Activated B cell treated with CpG ODN at 0.5 μM for 24 hours (primary cell): ENCODE measurements around the gene SEMA5B. TPM values are rescaled to one million over a fixed set of nuclear protein-coding genes. Genes with fewer than 3 reads are reported as not detected.

Experiments
- ATAC-seq: fragments of 200-7000 bp; cut with Tn5 transposase; one replicate; pipeline ENCODE4 v1.10.0; 2021; ENCODE audit warnings: low read depth, mild to moderate bottlenecking, moderate library complexity
- CTCF ChIA-PET: fragments of 350-600 bp; sonication (Branson Sonifier 250); formaldehyde crosslinking; loops from one replicate; lab custom pipeline; 2021; ENCODE audit warnings: antibody characterized with exemption; lab: Charles Lee
- POLR2A ChIA-PET: fragments of 350-600 bp; sonication (Branson Sonifier 250); formaldehyde crosslinking; loops from one replicate; lab custom pipeline; 2021; ENCODE audit warnings: antibody characterized with exemption; lab: Charles Lee
- DNase-seq: peaks from one replicate; pipeline ENCODE4 v3.0.0; 2022
- H3K27ac Mint-ChIP-seq: one replicate; pipeline ENCODE4 v1.8.0; 2020; ENCODE audit warnings: mixed read lengths
- H3K27me3 Mint-ChIP-seq: one replicate; pipeline ENCODE4 v1.8.0; 2021; ENCODE audit warnings: mixed read lengths
- H3K36me3 Mint-ChIP-seq: one replicate; pipeline ENCODE4 v1.8.0; 2021; ENCODE audit warnings: low read depth, mixed read lengths
- H3K4me1 Mint-ChIP-seq: one replicate; pipeline ENCODE4 v1.8.0; 2021; ENCODE audit warnings: mixed read lengths
- H3K4me3 Mint-ChIP-seq: one replicate; pipeline ENCODE4 v1.8.0; 2020; ENCODE audit warnings: mild to moderate bottlenecking, mixed read lengths
- H3K9me3 Mint-ChIP-seq: one replicate; pipeline ENCODE4 v1.8.0; 2020; ENCODE audit warnings: mixed read lengths
- CTCF ChIP-seq: fragments of 200-600 bp; IDR thresholded peaks from one replicate; pipeline ENCODE4 v1.8.0; 2022; ENCODE audit warnings: antibody characterized with exemption, mild to moderate bottlenecking
- intact Hi-C: fragments of 100-400 bp; cut with micrococcal nuclease; formaldehyde crosslinking; loops from one replicate; pipeline ENCODE4 v1.15.1; 2024
- total RNA-seq: library from RNA; stranded (reverse); gene quantifications from 2 replicates; pipeline ENCODE4 v1.2.3, GENCODE V29; 2022

SEMA5B gene
- total RNA-seq, 1 donor from 2014 or later, result 1.6 TPM

- no peak overlapping the region for H3K27ac Mint-ChIP-seq
- POLR2A ChIA-PET, result interaction anchor here (0.9 kb wide), 1 partner anchor 10 kb away, joined by 6 read pairs; no protein-coding TSS in a partner anchor
- TF ChIP-seq CTCF, result no peak
- no peaks in the 10 kb centered on the region for H3K9me3 Mint-ChIP-seq
- no peaks in the 10 kb centered on the region for H3K4me1 Mint-ChIP-seq
- intact Hi-C loops, result no loop called here
- ATAC-seq, result no peak
- H3K36me3 Mint-ChIP-seq, result no peaks in the 10 kb centered on the region
- H3K4me3 Mint-ChIP-seq, result no peak overlapping the region
- H3K27me3 Mint-ChIP-seq, result peaks cover 50% of the 10 kb centered on the region
- CTCF ChIA-PET, result no interaction called here
- DNase-seq, result no peak
Observed at GRCh38 chr3:123006609-123007008, 21.0 kb downstream of the SEMA5B start.

GRCh38 chr3:123005291-123005690, 22.3 kb downstream of the SEMA5B start:
- CTCF ChIA-PET, result no interaction called here
- DNase-seq, result no peak
- Mint-ChIP-seq H3K27me3 (peaks cover 53% of the 10 kb centered on the region), H3K4me3 (no peak overlapping the region), H3K4me1 (no peaks in the 10 kb centered on the region), H3K36me3 (no peaks in the 10 kb centered on the region), H3K27ac (no peak overlapping the region), H3K9me3 (no peaks in the 10 kb centered on the region)
- ATAC-seq, result no peak
- intact Hi-C loops, result no loop called here
- POLR2A ChIA-PET, result no interaction called here
- no peak for TF ChIP-seq CTCF

GRCh38 chr3:123004201-123004918, 23.2 kb downstream of the SEMA5B start:
- H3K27ac Mint-ChIP-seq, result no peak overlapping the region
- intact Hi-C loops, result no loop called here
- ChIA-PET POLR2A (no interaction called here), CTCF (no interaction called here)
- no peak overlapping the region for H3K4me3 Mint-ChIP-seq
- no peaks in the 10 kb centered on the region for H3K9me3 Mint-ChIP-seq
- ATAC-seq (no peak), DNase-seq (no peak)
- TF ChIP-seq CTCF, result no peak
- peaks cover 44% of the 10 kb centered on the region for H3K27me3 Mint-ChIP-seq
- H3K4me1 Mint-ChIP-seq, result no peaks in the 10 kb centered on the region
- no peaks in the 10 kb centered on the region for H3K36me3 Mint-ChIP-seq

- ChIA-PET CTCF (no interaction called here), POLR2A (no interaction called here)
- TF ChIP-seq CTCF, result no peak
- H3K27ac Mint-ChIP-seq, result no peak overlapping the region
- no peaks in the 10 kb centered on the region for H3K4me1 Mint-ChIP-seq
- H3K9me3 Mint-ChIP-seq, result no peaks in the 10 kb centered on the region
- DNase-seq, result no peak
- peaks cover 31% of the 10 kb centered on the region for H3K27me3 Mint-ChIP-seq
- H3K36me3 Mint-ChIP-seq, result no peaks in the 10 kb centered on the region
- no peak overlapping the region for H3K4me3 Mint-ChIP-seq
- intact Hi-C loops, result no loop called here
- ATAC-seq, result no peak
Observed at GRCh38 chr3:123002749-123003497, 24.6 kb downstream of the SEMA5B start.

GRCh38 chr3:123002100-123002748, 25.3 kb downstream of the SEMA5B start:
- Mint-ChIP-seq H3K27me3 (peaks cover 31% of the 10 kb centered on the region), H3K27ac (no peak overlapping the region), H3K9me3 (no peaks in the 10 kb centered on the region), H3K36me3 (no peaks in the 10 kb centered on the region), H3K4me1 (no peaks in the 10 kb centered on the region), H3K4me3 (no peak overlapping the region)
- DNase-seq (no peak), ATAC-seq (no peak)
- intact Hi-C loops, result no loop called here
- POLR2A ChIA-PET, result no interaction called here
- TF ChIP-seq CTCF, result no peak
- CTCF ChIA-PET, result no interaction called here
